Right lung (tissue), 5 donors: ENCODE data around the gene ANKRD50. TPM values are rescaled to one million over a fixed set of nuclear protein-coding genes. Genes with fewer than 3 reads are reported as not detected.
A peak's percentile ranks its signal among the peaks of the same experiment; 100 is the strongest.

Experiments
- DNase-seq, 2 donors: peaks; one replicate each; pipeline ENCODE4 v3.0.0-alpha.2; 2013
- polyA plus RNA-seq, 5 donors: library from polyadenylated mRNA; unstranded; fragments of 120-200 nt; gene quantifications; one replicate each; pipeline versions ENCODE4 v1.2.1 to v1.2.3, GENCODE V29; 2013; ENCODE audit warnings: inconsistent platforms in 1 of 5, low replicate concordance in 1 of 5; ENCODE audit not compliant: insufficient read length in 5 of 5, insufficient read depth in 1 of 5

The ANKRD50 gene
- polyA plus RNA-seq, 5 donors: 44.4 to 74.2 (median 66.2) TPM

- DNase-seq: peak; percentile 70 to 76
Measured at GRCh38 chr4:124711471-124712371, 811 bp downstream of the ANKRD50 start.

- DNase-seq: no peak
Measured at GRCh38 chr4:124710911-124711310, 1.6 kb downstream of the ANKRD50 start.

- DNase-seq: no peak
Measured at GRCh38 chr4:124710015-124710741, 2.4 kb downstream of the ANKRD50 start.

GRCh38 chr4:124708517-124709300 is 3.8 kb downstream of the ANKRD50 start:
- no peak for DNase-seq

DNA sequence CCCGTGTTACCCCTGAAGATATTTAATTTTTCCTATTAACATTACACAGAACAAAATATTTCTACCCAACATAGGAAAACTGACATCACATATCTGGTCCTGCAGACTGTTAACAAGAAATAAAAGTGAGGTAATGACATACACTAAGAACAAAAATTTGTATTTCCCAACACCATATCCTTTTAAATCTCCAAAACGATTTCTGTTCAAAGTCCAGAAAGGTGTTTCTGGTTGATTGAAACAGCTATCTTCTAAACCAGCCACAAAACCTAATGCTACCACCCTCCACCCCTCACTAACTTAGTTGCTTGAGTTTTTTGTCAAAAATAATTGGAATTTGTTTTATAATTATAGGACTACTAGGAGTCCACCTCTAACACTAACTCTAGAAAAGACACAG is 7.1 kb downstream of the ANKRD50 start:
- no peak for DNase-seq

DNA sequence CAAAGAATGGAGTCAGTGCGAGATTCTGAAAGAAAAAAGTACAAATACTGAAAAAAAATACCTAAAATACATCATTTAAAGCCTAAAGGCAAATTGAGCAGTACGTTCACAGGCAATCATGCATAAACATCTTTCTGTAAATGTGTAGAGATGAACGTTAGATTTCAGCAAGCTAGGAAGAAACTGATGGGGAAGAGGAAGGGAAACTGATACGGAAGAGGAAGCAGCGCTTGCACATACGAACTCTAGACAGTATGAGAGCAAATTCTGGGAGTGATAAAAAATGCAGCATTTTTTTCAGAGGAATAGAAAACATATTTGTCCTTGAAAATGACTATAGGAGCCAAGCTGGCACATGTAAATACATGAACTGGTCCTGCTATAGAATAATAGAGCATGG is 9.4 kb downstream of the ANKRD50 start:
- DNase-seq: no peak

- no peak for DNase-seq
Measured at GRCh38 chr4:124697441-124697840, 15.1 kb downstream of the ANKRD50 start.

DNA sequence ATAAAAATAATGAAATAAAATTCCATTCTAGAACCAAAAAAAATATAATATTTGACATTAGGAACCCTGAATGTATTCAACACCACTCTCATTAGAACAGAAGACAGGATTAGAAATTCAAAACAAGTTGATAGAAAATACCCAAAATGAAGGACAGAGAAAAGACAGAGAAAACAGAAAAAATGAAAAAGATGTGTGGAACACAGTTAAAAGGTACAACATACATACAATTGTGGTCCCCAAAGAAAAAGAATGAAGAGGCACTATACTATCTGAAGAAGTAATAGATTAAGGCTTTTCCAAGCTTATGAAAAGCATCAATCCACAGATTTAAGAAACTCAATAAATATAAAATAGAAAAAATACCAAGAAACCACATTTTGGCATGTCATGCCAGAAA is 16.4 kb downstream of the ANKRD50 start:
- DNase-seq: no peak

- no peak for DNase-seq
Measured at GRCh38 chr4:124694946-124695598, 17.5 kb downstream of the ANKRD50 start.

DNA sequence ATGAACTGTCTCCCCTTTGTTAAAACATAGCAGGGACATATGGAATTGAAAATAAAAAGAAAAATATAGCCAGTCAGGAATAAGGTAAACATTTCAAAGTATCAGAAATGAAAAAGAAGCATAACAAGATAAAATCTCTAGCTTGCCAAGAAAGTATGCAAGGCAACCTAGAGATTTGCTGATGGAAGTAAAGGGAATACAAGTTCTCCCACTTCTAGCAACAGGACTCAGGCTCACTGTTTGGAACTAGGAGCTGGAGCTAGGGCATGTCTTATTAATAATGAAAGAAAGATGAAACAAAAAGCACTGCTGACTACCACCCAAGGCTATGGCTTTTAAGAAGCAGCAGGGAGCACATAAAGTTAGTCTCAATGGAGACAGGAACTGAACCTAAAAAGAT is 18.2 kb downstream of the ANKRD50 start:
- DNase-seq: no peak

GRCh38 chr4:124691801-124692200 is 20.7 kb downstream of the ANKRD50 start:
- DNase-seq: no peak

- no peak for DNase-seq
Measured at GRCh38 chr4:124686279-124686678, 26.3 kb downstream of the ANKRD50 start.

- DNase-seq: no peak
Measured at GRCh38 chr4:124685851-124686250, 26.7 kb downstream of the ANKRD50 start.

DNA sequence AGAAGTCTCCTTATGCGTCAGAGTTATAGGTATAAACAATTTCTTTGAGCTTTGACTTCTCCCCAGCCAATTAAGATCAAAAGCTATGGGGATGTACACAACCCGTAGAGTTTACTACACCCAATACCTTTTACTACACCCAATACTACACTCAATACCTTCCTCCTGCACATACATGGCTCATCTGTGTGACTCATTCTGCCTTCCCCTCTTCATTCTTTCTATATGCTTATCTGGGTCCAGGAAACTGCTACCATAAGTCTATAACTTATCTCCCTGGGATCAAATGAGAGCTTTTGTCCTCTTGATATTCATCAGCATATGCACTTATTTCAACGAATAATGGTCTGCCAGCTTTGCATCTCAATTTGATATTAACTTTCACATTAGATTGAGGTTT is 28.2 kb downstream of the ANKRD50 start:
- DNase-seq: no peak

GRCh38 chr4:124682384-124682783 is 30.1 kb downstream of the ANKRD50 start:
- no peak for DNase-seq

GRCh38 chr4:124666496-124666895 is 46.0 kb downstream of the ANKRD50 start:
- no peak for DNase-seq

GRCh38 chr4:124658795-124659194 is 53.7 kb downstream of the ANKRD50 start:
- DNase-seq: no peak

DNA sequence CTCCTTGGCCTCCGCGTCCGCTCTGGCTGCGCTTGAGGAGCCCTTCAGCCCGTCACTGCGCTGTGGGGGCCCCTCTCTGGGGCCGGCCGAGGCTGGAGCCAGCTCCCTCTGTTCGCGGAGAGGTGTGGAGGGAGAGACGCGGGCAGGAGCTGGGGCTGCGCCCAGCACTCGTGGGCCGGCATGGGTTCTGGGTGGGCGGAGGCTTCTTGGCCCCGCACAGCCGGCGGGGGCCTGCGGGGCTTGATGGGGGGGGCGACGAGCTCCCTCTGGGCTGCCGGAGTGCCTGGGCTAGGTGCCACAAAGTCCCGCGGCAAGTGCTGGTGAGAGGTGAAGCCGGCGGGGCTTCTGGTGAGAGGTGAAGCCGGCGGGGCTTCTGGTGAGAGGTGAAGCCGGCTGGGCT is 61.9 kb downstream of the ANKRD50 start:
- DNase-seq: no peak

- DNase-seq: peak in 1 of 2 donors; percentile 9
Measured at GRCh38 chr4:124647599-124647998, 64.9 kb downstream of the ANKRD50 start.

DNA sequence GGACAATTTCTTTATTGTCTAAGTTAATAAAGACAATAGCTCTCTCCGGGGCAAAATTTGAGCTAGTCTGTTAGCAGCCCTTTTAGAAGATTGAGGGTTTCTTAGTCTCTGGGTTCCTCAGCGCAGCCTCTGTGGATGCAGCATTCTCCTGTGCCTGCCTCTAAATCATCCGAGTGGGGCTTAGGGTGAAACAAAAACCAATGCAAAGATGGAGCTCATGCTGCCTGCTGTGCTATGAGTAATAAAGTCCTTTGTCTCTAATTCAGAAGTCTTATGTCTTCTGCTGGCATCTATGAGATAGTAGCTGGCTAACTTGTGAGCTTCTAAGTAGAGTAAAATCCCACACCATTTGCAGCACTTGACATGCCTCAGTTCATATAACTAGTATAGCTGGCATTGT is 67.9 kb downstream of the ANKRD50 start:
- DNase-seq: no peak

- no peak for DNase-seq
Measured at GRCh38 chr4:124642846-124643245, 69.7 kb downstream of the ANKRD50 start.
